Measurements from ENCODE around the gene KRTAP7-1.
A peak's percentile ranks its signal among the peaks of the same experiment; 100 is the strongest.

- no peak for TF ChIP-seq EZH2phosphoT487 (IDR thresholded peaks at IDR 0.05; ENCODE audit: low read length)
- peak; percentile 79 for TF ChIP-seq CTCF (IDR thresholded peaks at IDR 0.05; ENCODE audit: low read length)
Measured at GRCh38 chr21:30831194-30831765, 1.7 kb upstream of the KRTAP7-1 start.
